NOMO-1 treated with DMSO at 0.1 percent for 48 hours (cell line): ENCODE data around the gene PDE4A.
A peak's percentile ranks its signal among the peaks of the same experiment; 100 is the strongest.
"Not testable (repeated sequence)": the region's sequence is repeated elsewhere in the genome, so short reads cannot be mapped to it uniquely, and the experiment has no call there.

Source experiments
- DNase-seq: peaks from one replicate; lab custom pipeline; 2025; ENCODE audit not compliant: unreplicated experiment; lab: John Stamatoyannopoulos, UW

Gene PDE4A

DNA sequence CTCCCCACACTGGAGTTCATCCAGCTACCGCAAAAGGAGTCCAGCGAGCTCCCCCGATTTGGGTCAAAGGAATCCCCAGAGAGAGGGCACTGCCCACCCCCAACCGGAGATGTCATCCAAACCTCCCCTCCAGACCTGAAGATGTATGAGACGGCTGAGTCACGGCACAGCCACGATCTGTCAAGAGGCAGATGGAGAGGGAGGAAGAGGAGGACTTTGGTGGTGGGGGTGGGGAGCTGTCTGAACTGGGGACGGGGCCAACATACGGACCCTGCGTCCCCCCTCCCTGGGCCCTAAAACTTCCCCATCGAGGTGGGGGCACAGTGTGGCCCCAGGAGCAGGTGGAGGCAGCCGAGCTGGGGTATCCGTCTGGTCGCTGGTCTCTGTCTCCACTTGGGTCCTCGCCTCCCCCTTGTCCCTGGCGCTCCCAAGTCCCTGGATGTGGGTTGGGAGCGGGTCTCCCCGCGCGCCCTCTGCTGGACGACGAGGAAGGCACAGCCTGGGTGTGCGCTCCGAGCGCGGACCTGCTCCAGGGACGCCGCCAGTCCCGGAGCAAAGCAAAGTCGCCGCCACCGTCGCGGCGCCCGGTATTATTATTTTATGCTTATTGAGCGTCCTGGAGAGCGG, 3.8 kb downstream of the PDE4A start:
- peak; percentile 35 for DNase-seq

GRCh38 chr19:10427169-10427568, 6.8 kb downstream of the PDE4A start:
- DNase-seq, result no peak

- DNase-seq, result no peak
These were observed 8.7 kb downstream of the PDE4A start for GRCh38 chr19:10428996-10429381.

GRCh38 chr19:10430505-10431253, 10.3 kb downstream of the PDE4A start:
- DNase-seq, result peak; percentile 24

GRCh38 chr19:10431254-10431942, 11.1 kb downstream of the PDE4A start:
- DNase-seq, result peak; percentile 37

- no peak for DNase-seq
These were observed 11.8 kb downstream of the PDE4A start for GRCh38 chr19:10431943-10432735.

GRCh38 chr19:10432736-10433130, 12.4 kb downstream of the PDE4A start:
- no peak for DNase-seq

GRCh38 chr19:10433131-10433536, 12.8 kb downstream of the PDE4A start:
- DNase-seq, result no peak

DNA sequence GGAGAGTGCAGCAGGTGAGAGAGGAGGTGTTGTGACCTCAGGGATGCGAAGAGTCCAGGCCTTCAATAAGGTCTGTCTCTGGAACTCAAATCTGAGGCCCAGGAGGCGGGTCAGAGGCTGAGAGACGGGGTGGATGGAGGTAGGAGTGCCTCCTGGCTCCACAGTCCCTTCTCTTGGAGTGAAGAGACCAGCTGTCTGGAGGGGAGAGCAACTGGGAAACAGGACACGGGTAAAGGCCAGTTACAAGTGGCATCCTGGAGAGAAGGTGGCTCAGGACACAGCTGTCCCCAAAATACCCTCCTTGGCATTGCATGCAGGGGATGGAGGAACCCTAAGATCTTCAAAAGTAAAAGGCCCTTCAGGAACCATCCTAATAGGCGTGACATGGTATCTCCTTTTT, 19.2 kb downstream of the PDE4A start:
- DNase-seq, result no peak

DNA sequence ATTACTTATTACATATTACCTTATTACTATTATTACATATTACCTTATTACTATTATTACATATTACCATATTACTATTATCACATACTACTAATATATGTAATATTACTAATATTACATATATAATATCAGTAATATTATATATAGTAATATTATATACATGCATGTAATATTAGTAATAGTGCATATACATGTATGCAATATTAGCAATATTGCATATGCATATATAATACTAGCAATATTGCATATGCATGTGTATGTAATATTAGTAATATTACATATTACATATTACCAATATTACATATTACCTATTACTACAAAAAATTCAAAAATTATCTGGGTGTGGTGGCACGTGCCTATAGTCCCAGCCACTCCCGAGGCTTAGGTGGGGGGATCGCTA, 22.4 kb downstream of the PDE4A start:
- DNase-seq, result no peak

GRCh38 chr19:10449037-10449436, 28.7 kb downstream of the PDE4A start:
- no peak for DNase-seq

DNA sequence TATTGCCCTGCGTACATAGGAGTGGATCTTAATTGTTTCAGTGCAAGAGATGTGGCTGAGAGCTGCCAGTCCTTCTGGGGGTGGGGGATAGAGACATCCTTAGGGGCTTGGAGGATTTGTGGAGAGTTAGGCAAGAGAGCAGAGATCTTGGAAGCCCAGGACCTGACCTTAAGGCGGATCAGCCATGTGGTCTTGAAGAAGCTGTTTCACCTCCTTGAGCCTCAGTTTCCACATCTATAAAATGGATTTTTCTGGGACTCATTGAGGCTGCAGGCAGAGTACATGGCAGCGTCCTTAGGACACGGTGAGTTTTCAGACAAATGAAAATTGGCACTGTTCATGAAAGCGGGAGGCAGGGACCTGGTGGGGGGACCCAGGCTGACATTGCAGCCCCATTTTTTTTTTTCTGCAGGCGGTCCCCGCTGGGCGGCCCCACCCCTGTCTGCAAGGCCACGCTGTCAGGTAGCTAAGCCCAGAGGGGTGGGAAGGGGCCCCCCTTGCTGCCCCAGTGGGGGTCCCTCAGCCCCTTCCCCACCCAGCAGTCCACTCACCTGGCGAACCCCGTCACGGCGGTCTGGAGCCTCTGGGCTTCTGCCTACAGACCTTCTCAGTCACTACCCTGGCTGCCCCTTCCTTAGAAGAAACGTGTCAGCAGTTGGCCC, 30.0 kb downstream of the PDE4A start:
- no peak for DNase-seq

DNA sequence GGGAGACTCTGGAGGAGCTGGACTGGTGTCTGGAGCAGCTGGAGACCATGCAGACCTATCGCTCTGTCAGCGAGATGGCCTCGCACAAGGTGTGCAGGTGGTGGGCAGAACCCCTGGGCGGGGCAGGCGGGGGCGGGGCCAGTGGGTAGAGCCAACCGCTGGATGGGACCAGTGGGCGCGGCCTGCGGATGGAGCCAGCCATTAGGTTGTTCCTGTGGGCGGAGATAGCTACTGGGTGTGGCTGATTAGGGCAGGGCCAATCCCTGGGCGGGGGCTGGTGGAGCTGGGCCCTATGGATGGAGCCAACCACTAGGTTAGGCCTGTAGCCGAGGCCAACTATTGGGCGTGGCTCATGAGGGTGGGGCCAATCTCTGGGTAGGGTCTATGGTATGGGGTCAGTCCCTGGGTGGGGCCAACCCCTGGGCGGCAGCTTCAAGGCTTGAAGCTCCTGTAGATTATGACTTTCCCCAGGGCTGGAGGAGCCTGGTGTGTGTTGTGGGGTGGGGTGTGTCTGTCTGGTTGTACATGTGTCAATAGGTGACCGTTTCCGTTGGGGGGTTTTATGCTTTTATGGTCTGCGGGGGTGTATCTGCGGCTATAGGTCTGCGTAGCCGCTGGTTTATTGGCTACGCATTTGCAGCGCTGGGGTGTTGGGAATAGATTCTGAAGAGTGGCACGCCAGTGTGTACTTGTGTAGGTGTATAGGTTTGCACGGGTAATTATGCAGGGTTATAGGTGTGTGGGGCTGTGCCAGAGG, 30.7 kb downstream of the PDE4A start:
- DNase-seq, result no peak

GRCh38 chr19:10452726-10453618, 32.6 kb downstream of the PDE4A start:
- DNase-seq, result no peak

GRCh38 chr19:10453852-10454251, 33.5 kb downstream of the PDE4A start:
- no peak for DNase-seq

DNA sequence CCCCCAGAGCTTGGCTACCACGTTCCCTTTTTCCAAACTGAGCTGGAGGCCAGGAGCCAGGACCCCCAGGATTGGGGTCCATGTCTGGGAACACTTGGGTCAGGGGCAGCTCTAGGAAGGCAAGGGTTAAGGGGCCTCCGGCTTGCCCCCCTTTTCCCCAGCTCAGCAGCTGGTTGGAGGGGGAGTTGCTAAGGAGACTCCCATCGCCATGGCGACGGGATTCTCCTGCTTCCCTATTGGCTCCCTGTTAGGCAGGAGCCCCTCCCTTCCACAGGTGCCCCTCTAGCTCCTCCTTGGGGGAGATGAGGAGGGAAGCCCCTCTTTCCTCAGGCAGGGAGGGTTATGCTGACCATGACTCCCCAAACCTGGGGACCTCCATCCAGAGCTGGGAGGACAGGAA, 33.9 kb downstream of the PDE4A start:
- no peak for DNase-seq

- DNase-seq, result not testable (repeated sequence)
These were observed 38.4 kb downstream of the PDE4A start for GRCh38 chr19:10458733-10459132.

DNA sequence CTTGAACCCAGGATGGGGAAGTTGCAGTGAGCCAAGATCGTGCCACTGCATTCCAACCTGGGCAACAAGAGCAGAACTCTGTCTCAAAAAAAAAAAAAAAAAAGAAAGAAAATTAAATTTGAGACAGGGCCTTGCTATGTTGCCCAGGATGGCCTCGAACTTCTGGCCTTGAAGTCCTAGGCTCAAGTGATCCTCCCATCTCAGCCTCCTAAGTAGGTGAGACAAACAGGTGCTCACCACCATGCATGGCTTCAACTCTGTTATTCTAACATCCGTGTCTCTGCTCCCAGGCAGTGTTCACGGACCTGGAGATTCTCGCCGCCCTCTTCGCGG, 40.3 kb downstream of the PDE4A start:
- DNase-seq, result no peak
